SKM-1 treated with dmso at 0.1 percent for 144 hours (cell line): ENCODE measurements around the gene CLIC4.
"Not testable (repeated sequence)": the region's sequence is repeated elsewhere in the genome, so short reads cannot be mapped to it uniquely, and the experiment has no call there.

ENCODE experiments used
- DNase-seq: peaks from one replicate; lab custom pipeline; 2025; ENCODE audit not compliant: unreplicated experiment; lab: John Stamatoyannopoulos, UW

The CLIC4 gene

DNA sequence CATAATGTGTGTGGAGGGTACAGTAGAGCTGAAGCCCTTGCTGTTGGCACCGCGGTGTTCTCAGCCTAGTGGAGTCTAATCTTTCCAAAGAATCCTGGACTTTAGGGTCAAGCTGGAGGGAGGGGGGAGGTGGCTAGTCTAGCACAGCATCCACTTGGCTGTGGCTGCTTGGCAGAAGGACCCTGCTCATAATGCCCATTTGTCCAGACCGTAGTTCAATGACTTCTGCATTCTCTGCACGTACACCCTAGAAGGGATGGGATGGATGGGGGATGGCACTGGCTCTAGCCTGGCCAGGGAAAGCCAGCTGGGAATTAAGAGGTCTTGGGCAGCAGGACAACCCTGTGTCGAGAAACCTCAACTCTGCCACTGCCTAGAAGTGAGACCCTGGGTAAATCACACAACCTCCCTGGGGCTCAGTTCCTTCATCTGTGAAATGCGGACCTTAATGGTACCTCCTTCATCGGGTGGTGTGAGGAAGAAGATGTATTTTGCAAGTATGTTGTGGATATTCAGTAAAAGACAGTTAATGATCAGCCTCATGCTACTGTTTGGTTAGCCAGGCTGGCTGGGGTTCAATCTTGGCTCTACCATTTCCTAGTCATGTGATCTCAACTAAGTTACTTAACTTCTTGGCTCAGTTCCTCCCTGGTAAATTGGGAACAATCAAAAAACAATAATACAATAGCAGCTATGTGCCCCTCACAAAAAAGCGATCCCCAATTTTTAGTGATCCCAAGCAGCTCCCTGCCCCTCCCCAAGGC is 27.2 kb upstream of the CLIC4 start:
- DNase-seq = no peak

GRCh38 chr1:24720152-24720551 is 25.1 kb upstream of the CLIC4 start:
- no peak for DNase-seq

- DNase-seq = no peak
Measured at GRCh38 chr1:24721533-24721932, 23.7 kb upstream of the CLIC4 start.

- DNase-seq = not testable (repeated sequence)
Measured at GRCh38 chr1:24722073-24723035, 22.9 kb upstream of the CLIC4 start.

DNA sequence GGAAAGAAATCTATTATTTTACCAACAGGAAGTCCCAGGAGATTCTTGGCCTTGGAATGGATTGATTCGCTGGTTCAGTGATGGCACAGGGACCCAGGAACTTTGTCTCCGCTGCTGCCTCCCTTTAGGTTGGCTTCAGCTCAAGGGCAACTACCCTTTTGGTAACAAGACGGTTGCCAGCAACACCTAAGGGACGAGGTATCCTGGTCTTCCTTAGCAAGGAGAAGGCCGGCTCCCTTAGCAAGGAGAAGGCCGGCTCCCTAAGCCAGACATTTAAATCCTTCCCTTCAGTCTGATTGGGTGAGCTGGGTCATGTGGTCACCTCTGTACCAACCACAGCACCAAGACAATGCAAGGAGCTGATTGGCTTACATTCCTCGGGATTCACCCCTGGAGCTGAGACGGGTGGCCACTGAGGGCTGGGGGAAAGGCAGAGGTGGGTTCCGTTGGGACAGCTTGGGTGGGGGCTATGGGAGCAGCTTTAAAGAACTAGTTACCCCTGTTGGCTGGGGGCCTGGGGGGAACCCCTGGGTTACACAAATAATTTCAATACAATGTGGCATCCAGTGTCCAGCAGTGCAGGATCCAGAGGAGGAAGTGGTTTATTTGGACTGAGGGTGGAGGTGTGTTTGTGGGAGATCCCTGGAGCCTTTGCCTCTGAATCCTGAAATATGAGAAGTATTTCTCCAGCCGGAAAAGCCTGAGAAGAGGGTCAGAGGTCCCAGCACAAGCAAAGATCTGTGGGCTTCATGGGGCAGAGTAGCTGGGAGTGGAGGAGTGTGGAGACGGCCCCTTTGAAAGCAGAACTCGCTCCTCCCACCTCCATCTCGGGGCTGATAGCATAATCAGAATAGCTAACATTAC is 20.7 kb upstream of the CLIC4 start:
- DNase-seq = no peak

DNA sequence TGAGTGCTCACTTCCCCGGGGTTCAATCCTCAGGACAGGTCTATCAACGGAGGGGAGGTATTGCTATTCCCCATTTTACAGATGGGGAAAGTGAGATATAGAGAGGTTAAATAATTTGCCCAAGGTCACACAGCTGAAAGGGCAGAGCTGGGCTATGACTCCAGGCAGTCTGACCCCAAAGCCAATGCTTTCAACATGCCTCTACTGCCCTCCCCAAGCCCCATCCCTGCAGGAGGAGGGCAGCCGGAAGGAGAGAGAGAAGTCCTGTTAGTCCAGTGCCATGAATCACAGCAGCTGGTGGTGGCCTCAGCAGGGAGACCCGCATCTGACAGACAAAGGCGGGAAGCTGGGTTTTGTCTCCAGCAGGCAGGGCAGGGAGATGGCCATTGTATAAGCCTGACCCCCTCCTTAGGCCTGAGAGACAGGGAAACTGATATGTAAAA is 20.0 kb upstream of the CLIC4 start:
- no peak for DNase-seq

- no peak for DNase-seq
Measured at GRCh38 chr1:24726741-24727140, 18.5 kb upstream of the CLIC4 start.

GRCh38 chr1:24727501-24728216 is 17.6 kb upstream of the CLIC4 start:
- DNase-seq = peak; percentile 90

DNA sequence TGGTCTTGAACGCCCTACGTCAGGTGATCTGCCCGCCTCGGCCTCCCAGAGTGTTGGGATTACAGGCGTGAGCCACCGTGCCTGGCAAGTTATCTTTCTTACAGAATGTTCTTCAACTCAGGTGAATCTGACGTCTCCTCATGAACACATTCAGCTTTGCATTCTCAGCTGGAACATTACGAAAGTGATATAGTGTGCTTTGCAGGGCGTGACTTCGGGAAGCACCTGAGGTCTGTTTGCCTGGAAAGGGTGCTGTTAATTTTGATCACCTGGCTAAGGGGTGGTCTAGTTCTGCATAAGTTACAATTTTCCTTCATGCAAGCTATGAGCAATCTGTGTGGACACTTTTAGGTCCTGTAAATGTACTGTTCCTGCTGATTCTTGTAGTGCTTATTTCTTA is 16.3 kb upstream of the CLIC4 start:
- DNase-seq = no peak

DNA sequence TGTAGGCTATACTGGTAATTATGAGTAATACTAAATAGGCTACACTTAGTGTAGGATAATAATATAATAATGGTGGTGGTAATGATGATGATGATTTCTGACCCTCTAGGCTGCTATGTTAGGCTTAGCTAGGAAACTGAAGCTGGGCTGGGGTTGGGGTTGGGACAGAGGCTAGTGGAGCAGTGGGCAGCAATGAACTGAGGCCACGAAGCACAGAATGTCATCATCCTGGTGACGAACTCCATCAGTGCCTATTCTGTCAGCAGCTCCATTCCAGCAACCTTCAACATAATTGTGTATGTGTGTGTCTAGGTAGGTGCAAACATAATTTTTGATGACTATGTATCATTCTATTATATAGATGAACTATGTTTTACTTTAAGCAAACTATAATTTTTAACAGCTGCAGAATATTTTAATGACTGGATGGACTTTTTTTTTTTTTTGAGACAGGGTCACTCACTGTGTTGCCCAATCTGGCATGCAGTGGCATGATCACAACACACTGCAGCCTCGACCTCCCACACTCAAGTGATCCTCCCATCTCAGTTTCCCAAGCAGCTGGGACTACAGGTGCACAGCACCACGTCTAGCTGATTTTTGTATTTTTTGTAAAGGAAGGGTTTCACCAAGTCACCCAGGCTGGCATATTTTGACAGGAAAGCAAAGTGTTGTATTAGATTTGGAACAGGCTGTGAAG is 12.9 kb upstream of the CLIC4 start:
- DNase-seq = no peak

DNA sequence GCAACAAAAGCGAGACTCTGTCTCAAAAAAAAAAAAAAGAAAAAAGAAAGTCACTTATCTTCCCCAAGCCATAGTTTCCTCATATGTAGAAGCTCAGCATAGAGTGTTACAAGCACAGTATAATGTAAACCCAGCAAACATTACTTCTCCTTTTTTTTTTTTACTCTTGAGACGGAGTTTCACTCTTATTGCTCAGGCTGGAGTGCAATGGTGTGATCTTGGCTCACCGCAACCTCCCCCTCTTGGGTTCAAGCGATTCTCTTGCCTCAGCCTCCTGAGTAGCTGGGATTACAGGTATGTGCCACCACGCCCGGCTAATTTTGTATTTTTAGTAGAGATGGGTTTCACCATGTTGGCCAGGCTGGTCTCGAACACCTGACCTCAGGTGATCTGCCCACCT is 11.9 kb upstream of the CLIC4 start:
- peak; percentile 92 for DNase-seq

- DNase-seq = no peak
Measured at GRCh38 chr1:24735156-24735508, 10.1 kb upstream of the CLIC4 start.

DNA sequence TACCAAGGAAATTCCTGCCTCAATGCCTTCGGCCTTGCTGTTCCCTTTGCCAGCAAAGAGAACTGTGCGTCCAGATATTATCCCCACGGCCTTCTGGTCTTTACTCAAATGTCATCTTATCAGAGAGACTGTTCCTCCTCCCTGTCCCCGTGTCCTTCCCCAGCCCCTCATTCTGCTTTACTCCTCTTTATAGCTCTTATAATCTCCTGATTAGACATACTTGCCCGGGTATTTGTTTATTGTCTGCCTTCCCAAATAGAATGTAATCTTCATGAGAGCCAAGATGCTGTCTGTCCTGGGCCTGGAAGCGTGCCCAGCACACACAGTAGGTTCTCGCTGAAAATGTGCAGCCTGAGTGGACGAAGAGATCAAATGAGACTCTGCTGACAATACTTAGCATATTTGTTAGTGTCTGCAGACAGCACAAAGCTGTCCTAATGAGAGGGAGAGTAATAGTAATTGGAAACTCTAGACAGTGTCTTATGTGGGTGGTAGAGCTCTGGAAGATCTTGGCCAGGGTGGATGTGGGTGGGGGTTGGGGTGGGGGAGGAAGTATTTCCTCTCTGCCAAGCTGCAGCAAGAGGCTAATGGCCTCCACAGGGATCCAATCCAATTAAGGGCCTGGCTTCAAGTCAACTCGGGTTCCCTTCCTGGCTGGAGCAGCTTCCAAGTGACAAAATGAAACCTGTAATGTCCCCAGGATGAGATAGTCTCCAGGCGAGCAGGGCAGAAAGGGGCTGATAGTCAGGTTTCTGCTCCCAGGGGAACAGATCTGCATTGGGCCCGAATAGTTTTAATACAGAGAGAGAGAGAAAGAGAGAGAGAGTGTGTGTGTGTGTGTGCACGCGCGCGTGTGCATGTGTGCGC is 9.5 kb upstream of the CLIC4 start:
- no peak for DNase-seq

DNA sequence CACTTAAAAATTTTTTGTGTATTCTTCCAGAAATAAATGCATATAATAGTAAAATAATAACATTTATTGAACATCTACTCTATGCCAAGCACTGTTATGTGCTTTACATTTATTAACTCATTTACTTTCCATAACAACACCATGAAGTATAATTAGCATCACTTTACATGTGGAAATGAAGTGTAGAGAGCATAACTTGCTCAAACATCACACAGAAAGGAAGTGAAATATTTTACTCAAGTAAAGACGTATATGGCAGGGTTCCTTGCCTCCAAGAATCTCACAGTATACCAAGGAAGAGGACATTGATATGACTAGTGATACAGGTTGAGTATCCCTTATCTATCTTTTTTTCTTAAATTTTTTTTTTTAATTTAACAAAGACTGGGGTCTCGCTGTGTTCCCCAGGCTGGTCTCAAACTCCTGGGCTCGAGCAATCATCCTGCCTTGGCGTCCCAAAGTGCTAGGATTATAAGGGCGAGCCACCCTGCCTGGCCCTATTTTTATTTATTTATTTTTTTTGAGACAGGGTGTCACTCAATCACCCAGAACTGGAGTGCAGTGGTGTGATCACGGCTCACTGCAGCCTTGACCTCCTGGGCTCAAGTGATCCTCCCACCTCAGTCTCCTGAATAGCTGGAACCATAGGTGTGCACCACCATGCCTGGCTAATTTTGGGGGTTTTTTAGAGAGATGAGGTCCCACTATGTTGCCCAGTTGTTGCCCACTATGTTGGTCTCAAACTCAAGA is 7.7 kb upstream of the CLIC4 start:
- no peak for DNase-seq

DNA sequence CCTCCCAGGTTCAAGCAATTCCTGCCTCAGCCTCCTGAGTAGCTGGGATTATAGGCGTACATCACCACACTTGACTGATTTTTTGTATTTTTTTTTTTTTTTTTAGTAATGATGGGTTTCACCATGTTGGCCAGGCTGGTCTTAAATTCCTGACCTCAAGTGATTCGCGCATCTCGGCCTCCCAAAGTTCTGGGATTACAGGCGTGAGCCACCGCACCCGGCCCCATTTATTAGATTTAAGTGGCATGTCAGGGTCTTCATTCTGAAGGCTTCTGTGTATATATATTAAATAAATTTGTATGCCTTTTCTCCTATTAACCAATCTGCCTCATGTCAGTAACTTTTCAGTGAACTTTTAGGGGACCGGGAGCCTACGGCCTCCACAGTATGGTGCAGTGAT is 6.0 kb upstream of the CLIC4 start:
- DNase-seq = no peak

DNA sequence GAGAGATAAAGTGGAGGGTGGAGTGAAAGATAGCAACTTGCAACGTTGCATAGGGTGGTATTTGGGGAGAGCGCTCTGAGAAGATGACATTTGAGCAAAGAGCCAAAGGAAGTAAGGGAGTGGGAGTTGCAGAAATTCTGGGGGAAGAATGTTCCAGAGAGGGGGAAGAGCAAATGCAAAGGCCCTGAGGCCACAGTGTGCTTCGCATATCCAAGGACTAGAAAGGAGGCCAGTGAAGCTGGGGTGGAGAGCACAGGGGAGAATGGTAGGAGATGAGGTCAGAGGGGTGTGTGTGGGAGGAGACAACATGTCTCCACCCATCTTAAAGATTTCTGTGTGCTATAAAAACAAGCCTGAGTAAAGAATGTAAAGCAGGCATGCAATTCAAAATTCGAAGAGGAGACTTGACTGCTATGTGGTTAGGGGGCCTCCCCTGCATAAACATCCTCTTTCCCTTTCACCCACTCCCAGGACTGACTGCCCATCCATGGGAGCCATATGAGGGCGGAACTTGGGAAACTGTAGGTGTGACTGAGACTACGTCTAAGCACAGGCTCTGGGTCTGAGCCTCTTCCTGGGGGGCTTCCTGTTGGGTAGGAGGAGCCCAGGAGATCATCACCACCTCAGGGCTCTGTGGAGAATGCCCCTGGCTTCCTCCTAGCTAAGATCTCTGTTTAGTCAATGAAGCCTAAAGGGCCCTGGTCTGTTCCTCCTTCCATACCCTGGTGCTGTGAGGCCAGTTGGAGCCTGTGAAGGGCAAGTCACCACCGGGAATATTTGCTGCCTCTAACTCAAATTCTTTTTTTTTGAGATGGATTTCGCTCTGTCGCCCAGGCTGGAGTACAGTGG is 2.9 kb upstream of the CLIC4 start:
- no peak for DNase-seq

- DNase-seq = no peak
Measured at GRCh38 chr1:24743404-24744211, 1.6 kb upstream of the CLIC4 start.
